ENCODE results near the gene CDKN2B-AS1. TPM values are rescaled to one million over a fixed set of nuclear protein-coding genes. Genes with fewer than 3 reads are reported as not detected.

Gene CDKN2B-AS1
- total and polyA plus RNA-seq, 10 donors = 0.90 to 6.6 (median 2.5) TPM

DNA sequence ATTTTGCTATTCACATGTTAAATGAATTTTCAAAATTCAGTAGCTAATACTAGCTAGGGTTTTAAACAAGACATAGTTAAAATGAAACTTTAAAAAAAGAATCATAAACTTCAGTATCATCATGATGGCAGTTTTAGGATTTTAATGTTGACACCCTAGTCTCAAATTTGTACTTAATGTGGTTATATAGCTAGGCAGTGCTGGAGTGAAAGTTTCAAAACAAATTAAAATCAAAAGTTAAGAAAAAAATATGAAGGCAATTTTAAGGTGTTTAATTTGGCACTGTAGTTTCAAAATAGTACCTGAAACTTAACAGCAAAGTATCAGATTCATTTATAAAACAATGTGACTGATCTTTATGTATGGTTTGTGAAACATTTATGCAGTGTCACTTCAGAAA lies 33.8 kb downstream of the CDKN2B-AS1 start:
- Histone ChIP-seq H3K4me3 (no peak overlapping the region), H3K36me3 (no peaks in the 10 kb centered on the region), H3K27me3 (replicated peaks in 1 of 7) (no peaks in the 10 kb centered on the region), H3K27ac (no peak overlapping the region), H3K4me1 (peaks cover 0 to 13% (median 4%) of the 10 kb centered on the region in 6 donors), H3K9me3 (no peaks in the 10 kb centered on the region)
- TF ChIP-seq POLR2A (IDR thresholded peaks at IDR 0.05) (no peak), POLR2AphosphoS5 (IDR thresholded peaks at IDR 0.05) (no peak)
- TF ChIP-seq, protein P1, sequence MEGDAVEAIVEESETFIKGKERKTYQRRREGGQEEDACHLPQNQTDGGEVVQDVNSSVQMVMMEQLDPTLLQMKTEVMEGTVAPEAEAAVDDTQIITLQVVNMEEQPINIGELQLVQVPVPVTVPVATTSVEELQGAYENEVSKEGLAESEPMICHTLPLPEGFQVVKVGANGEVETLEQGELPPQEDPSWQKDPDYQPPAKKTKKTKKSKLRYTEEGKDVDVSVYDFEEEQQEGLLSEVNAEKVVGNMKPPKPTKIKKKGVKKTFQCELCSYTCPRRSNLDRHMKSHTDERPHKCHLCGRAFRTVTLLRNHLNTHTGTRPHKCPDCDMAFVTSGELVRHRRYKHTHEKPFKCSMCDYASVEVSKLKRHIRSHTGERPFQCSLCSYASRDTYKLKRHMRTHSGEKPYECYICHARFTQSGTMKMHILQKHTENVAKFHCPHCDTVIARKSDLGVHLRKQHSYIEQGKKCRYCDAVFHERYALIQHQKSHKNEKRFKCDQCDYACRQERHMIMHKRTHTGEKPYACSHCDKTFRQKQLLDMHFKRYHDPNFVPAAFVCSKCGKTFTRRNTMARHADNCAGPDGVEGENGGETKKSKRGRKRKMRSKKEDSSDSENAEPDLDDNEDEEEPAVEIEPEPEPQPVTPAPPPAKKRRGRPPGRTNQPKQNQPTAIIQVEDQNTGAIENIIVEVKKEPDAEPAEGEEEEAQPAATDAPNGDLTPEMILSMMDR (IDR thresholded peaks at IDR 0.05 in 8 of 11, conservative IDR thresholded peaks at IDR 0.05 in 3 of 11) = no peak
- intact Hi-C loops (cut with DNase I; ENCODE audit: low total_unique reads) = no loop called here
- DNase-seq = no peak

DNA sequence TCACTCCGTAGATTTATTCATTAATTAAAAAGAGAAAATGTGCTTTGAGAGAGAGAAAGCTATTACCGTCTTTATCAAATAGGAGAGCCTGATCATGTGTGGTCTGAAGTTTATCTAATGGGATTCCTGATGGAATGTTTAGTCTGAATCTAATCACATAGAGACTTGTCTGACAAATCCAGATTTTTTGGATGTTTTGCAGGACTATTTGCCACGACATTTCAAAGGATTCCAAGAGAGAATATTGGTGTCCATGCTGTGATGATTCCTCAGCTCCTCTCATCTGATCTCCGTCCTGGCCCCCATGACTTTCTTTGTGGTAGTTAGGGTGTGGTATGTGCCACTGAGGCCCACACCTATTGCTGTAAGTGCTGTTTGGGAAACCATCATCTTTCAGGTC lies 34.6 kb downstream of the CDKN2B-AS1 start:
- Histone ChIP-seq H3K27ac (peak overlapping the region in 4 of 8 donors; percentile 12 to 60 (median 34)), H3K4me1 (peaks cover 0 to 13% (median 4%) of the 10 kb centered on the region in 6 donors), H3K9me3 (no peaks in the 10 kb centered on the region), H3K36me3 (no peaks in the 10 kb centered on the region), H3K4me3 (no peak overlapping the region), H3K27me3 (replicated peaks in 1 of 7) (no peaks in the 10 kb centered on the region)
- WGBS, 5 donors = 73 to 89% (median 79%) methylated on average over 4 of the region's 4 CpGs
- no peak for TF ChIP-seq POLR2A (IDR thresholded peaks at IDR 0.05)
- no peak for TF ChIP-seq POLR2AphosphoS5 (IDR thresholded peaks at IDR 0.05)
- TF ChIP-seq, protein P1 (IDR thresholded peaks at IDR 0.05 in 8 of 11, conservative IDR thresholded peaks at IDR 0.05 in 3 of 11) = no peak
- DNase-seq = no peak
- intact Hi-C loops (cut with DNase I; ENCODE audit: low total_unique reads) = no loop called here

- Histone ChIP-seq H3K36me3 (no peaks in the 10 kb centered on the region), H3K9me3 (no peaks in the 10 kb centered on the region), H3K4me3 (no peak overlapping the region), H3K27ac (peak overlapping the region in 4 of 8 donors; percentile 28 to 60 (median 42)), H3K4me1 (peaks cover 0 to 13% (median 4%) of the 10 kb centered on the region in 6 donors), H3K27me3 (replicated peaks in 1 of 7) (no peaks in the 10 kb centered on the region)
- WGBS, 5 donors = 7 to 29% (median 19%) methylated on average over 1 of the region's 1 CpG
- intact Hi-C loops (cut with DNase I; ENCODE audit: low total_unique reads) = loop anchor here (10.0 kb wide), 1 partner anchor 215 kb away; no protein-coding TSS in a partner anchor
- no peak for DNase-seq
- TF ChIP-seq POLR2A (IDR thresholded peaks at IDR 0.05) (no peak), POLR2AphosphoS5 (IDR thresholded peaks at IDR 0.05) (no peak)
- TF ChIP-seq, protein P1 (IDR thresholded peaks at IDR 0.05 in 8 of 11, conservative IDR thresholded peaks at IDR 0.05 in 3 of 11) = no peak
These were observed 35.6 kb downstream of the CDKN2B-AS1 start for GRCh38 chr9:22030101-22030598.

DNA sequence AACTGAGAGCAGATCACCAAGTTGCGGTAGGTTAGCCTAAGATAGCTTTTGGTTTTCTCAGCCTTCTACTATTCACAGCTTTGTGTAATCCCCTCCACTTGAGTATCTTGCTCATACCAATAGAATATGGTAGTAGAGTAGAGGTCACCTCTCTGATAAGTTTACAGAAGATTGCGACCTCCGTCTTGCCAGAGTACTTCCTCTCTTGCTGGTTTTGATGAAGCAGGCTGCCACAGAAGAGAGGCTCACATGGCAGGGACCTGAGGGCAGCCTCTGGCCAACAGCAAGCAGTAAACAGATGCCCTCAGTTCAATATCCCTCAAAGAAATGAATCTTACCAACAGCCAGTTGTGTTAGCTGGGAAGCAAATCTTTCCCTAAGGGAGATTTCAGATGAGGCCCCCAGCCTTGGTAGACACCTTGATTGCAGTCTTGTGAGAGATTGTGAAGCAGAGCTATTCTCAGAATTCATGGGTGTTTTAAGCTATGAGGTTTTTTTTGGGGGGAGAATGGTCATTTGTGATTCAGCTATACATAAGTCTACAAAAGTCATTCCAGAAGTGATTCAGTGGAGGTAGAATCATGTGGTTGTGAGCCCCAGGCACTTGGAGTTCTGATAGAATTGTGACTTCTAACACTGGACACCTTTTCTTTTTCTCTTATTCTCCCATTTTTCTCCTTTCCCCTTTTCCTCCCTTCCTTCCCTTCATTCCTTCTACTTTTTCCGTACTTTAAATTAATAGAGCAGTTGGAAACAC lies 37.2 kb downstream of the CDKN2B-AS1 start:
- Histone ChIP-seq H3K27me3 (replicated peaks in 1 of 7) (no peaks in the 10 kb centered on the region), H3K9me3 (no peaks in the 10 kb centered on the region), H3K4me1 (peaks cover 0 to 20% (median 4%) of the 10 kb centered on the region in 6 donors), H3K4me3 (no peak overlapping the region), H3K36me3 (no peaks in the 10 kb centered on the region), H3K27ac (no peak overlapping the region)
- intact Hi-C loops (cut with DNase I; ENCODE audit: low total_unique reads) = loop anchor here (10.0 kb wide), 1 partner anchor 217 kb away; no protein-coding TSS in a partner anchor
- 58 to 70% (median 66%) methylated on average over 4 of the region's 4 CpGs for WGBS, 5 donors
- DNase-seq = no peak
- TF ChIP-seq POLR2A (IDR thresholded peaks at IDR 0.05) = no peak
- TF ChIP-seq, protein P1 (IDR thresholded peaks at IDR 0.05 in 8 of 11, conservative IDR thresholded peaks at IDR 0.05 in 3 of 11) = no peak
- TF ChIP-seq POLR2AphosphoS5 (IDR thresholded peaks at IDR 0.05) = no peak
